ENCODE data around the gene NUP210L.

- TF ChIP-seq ZNF274 (IDR thresholded peaks at IDR 0.05; ENCODE audit: low read depth, low read length) (no peak), CTCF (IDR thresholded peaks at IDR 0.05 in 2 of 3, conservative IDR thresholded peaks at IDR 0.05 in 1 of 3; ENCODE audit: borderline replicate concordance in 1 of 3, insufficient read depth in 1 of 3, low read depth in 2 of 3, low read length in 2 of 3) (no peak), SIN3A (IDR thresholded peaks at IDR 0.05; ENCODE audit: low read depth) (no peak), POLR2AphosphoS5 (IDR thresholded peaks at IDR 0.05; ENCODE audit: low read depth, low read length) (no peak), POLR2A (IDR thresholded peaks at IDR 0.05; ENCODE audit: borderline replicate concordance, extremely low read depth, insufficient read depth, insufficient read length) (no peak), EZH2 (IDR thresholded peaks at IDR 0.05) (no peak), FOSL1 (IDR thresholded peaks at IDR 0.05; ENCODE audit: low read depth) (no peak), EGR1 (IDR thresholded peaks at IDR 0.05; ENCODE audit: low read depth) (no peak), SRF (IDR thresholded peaks at IDR 0.05; ENCODE audit: low read depth) (no peak), ATF3 (IDR thresholded peaks at IDR 0.05) (no peak)
Observed at GRCh38 chr1:154174654-154175053, 19.8 kb upstream of the NUP210L start.
